H1 (cell line): ENCODE data around the gene SERAC1.

Experiments used
- CTCF ChIP-seq, 3 experiments: IDR thresholded peaks; 1 replicate in 2 of 3; 2 replicates in 1 of 3; pipeline versions ENCODE4 v1.5.1 to v1.6.1; 2011; ENCODE audit warnings: low read length in 3 of 3, mild to moderate bottlenecking in 3 of 3, inconsistent platforms in 2 of 3, low read depth in 1 of 3, moderate library complexity in 1 of 3; ENCODE audit not compliant: insufficient read depth in 1 of 3; ENCODE audit errors: control extremely low read depth in 1 of 3
- EZH2 ChIP-seq: fragments of 200-600 bp; sonication (generic); IDR thresholded peaks from 2 replicates; pipeline ENCODE4 v1.7.1; 2012; ENCODE audit warnings: low read depth, mild to moderate bottlenecking, moderate library complexity, low read length, inconsistent platforms; ENCODE audit not compliant: severe bottlenecking
- FOSL1 ChIP-seq: IDR thresholded peaks from 2 replicates; pipeline ENCODE4 v1.6.1; 2011; ENCODE audit warnings: mild to moderate bottlenecking, low read depth, low read length, moderate library complexity; ENCODE audit not compliant: insufficient read depth
- GABPA ChIP-seq: IDR thresholded peaks from 2 replicates; pipeline ENCODE4 v1.6.1; 2011; ENCODE audit warnings: mild to moderate bottlenecking, low read length, moderate library complexity, borderline replicate concordance; ENCODE audit not compliant: insufficient read depth
- JUN ChIP-seq: IDR thresholded peaks from 2 replicates; pipeline ENCODE4 v1.6.1; 2011; ENCODE audit warnings: low read depth, mild to moderate bottlenecking, improper control_type of control experiment, low read length
- KDM5A ChIP-seq: fragments of 200-600 bp; IDR thresholded peaks from 2 replicates; pipeline ENCODE4 v1.7.1; 2012; ENCODE audit warnings: mild to moderate bottlenecking, low read length, inconsistent platforms, mixed read lengths
- MAFK ChIP-seq: IDR thresholded peaks from 2 replicates; pipeline ENCODE4 v1.6.1; 2012; ENCODE audit warnings: low read depth, mild to moderate bottlenecking, improper control_type of control experiment, low read length
- POLR2A ChIP-seq, 2 experiments: IDR thresholded peaks; 1 replicate in 1 of 2; 2 replicates in 1 of 2; pipeline ENCODE4 v1.6.1; 2011; ENCODE audit warnings: low read depth in 2 of 2, low read length in 2 of 2, mild to moderate bottlenecking in 2 of 2; ENCODE audit errors: control extremely low read depth in 1 of 2
- SIN3A ChIP-seq, 2 experiments: IDR thresholded peaks in 1 of 2; conservative IDR thresholded peaks in 1 of 2; 2 replicates each; pipeline ENCODE4 v1.6.1; 2011 to 2012; ENCODE audit warnings: low read length in 2 of 2, improper control_type of control experiment in 1 of 2, low read depth in 1 of 2, mild to moderate bottlenecking in 1 of 2
- TAF1 ChIP-seq: IDR thresholded peaks from 2 replicates; pipeline ENCODE4 v1.6.1; 2011; ENCODE audit warnings: mild to moderate bottlenecking, low read depth, low read length
- TCF12 ChIP-seq: IDR thresholded peaks from 2 replicates; pipeline ENCODE4 v1.6.1; 2011; ENCODE audit warnings: low read depth, mild to moderate bottlenecking, low read length
- TEAD4 ChIP-seq: IDR thresholded peaks from 2 replicates; pipeline ENCODE4 v1.6.1; 2012; ENCODE audit warnings: low read depth, low read length, inconsistent platforms, mixed read lengths
- USF2 ChIP-seq: IDR thresholded peaks from 2 replicates; pipeline ENCODE4 v1.6.1; 2011; ENCODE audit warnings: low read length, improper control_type of control experiment
- YY1 ChIP-seq: IDR thresholded peaks from 2 replicates; pipeline ENCODE4 v1.6.1; 2011; ENCODE audit warnings: low read depth, mild to moderate bottlenecking, low read length

GRCh38 chr6:158061709-158062461, 106.2 kb downstream of the SERAC1 start:
- TF ChIP-seq TCF12 (no peak), KDM5A (no peak), POLR2A (IDR thresholded peaks at IDR 0.05; ENCODE audit: control extremely low read depth in 1 of 2, low read depth in 2 of 2, low read length in 2 of 2) (no peak), CTCF (IDR thresholded peaks at IDR 0.05; ENCODE audit: control extremely low read depth in 1 of 3, insufficient read depth in 1 of 3, low read depth in 1 of 3, low read length in 3 of 3) (no peak), MAFK (no peak), FOSL1 (no peak), TAF1 (no peak), TEAD4 (no peak), GABPA (no peak), USF2 (no peak), EZH2 (no peak), JUN (no peak), SIN3A (conservative IDR thresholded peaks at IDR 0.05 in 1 of 2, IDR thresholded peaks at IDR 0.05 in 1 of 2; ENCODE audit: low read depth in 1 of 2, low read length in 2 of 2) (no peak), YY1 (no peak)
